Astrocyte of the spinal cord (primary cell): Measurements from ENCODE around the gene BOD1.

Experiments used
- DNase-seq: peaks from one replicate; pipeline ENCODE4 v3.0.0; 2011; ENCODE audit warnings: low read depth, low spot score
- H3K4me3 ChIP-seq: 2 replicates; pipeline ENCODE4 v1.5.1; 2011; ENCODE audit warnings: low read depth, mild to moderate bottlenecking, low read length, moderate library complexity
- in situ Hi-C: cut with HindIII; loops from 2 replicates; pipeline ENCODE4 v1.10.0; 2017; ENCODE audit warnings: low sequenced_read_pairs
- TF ChIP-seq, protein P1 (sequence below): IDR thresholded peaks from 2 replicates; pipeline ENCODE4 v1.5.1; 2012; ENCODE audit warnings: low read depth, mild to moderate bottlenecking, low read length, inconsistent platforms

BOD1 gene

DNA sequence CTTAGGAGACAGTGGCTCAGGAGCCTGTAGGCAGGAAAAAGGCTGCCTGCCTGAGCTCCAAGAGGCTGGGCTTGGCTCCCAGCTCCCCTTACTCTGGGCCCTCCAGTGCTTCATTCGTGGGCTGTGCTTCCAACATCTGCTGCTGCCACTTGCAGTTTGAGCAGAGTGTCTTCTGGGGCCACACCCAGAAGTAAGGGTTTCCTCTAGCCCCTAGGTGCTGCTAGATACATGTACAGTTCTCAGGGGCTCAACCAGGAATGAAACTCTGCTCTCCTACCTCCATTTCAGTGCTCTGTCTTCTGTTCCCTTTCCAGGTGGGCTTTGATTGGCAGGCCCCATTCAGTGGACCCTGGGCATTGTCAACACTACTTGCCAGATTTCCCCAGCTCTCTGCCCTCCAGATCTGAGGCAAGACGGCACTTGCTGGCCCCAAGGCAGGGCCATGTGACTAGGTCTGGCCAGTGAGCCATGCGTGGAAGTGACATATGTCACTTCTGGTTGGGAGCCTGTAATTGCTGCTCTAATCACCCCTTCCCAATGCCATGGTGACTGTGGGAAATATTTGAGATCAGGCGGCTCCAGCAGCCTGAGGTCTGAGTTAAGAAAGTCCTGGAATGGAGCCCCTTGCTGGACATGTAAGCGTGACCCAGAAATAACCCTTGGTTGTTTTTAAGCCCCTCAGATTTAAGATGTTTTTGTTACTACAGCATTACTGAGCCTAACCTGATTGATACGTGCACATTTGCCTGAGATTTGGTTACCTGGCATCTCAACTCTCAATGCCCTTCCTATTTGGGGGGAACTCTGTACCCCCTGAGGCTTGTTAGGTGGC lies 9.4 kb upstream of the BOD1 start:
- DNase-seq, result no peak
- TF ChIP-seq, protein P1, sequence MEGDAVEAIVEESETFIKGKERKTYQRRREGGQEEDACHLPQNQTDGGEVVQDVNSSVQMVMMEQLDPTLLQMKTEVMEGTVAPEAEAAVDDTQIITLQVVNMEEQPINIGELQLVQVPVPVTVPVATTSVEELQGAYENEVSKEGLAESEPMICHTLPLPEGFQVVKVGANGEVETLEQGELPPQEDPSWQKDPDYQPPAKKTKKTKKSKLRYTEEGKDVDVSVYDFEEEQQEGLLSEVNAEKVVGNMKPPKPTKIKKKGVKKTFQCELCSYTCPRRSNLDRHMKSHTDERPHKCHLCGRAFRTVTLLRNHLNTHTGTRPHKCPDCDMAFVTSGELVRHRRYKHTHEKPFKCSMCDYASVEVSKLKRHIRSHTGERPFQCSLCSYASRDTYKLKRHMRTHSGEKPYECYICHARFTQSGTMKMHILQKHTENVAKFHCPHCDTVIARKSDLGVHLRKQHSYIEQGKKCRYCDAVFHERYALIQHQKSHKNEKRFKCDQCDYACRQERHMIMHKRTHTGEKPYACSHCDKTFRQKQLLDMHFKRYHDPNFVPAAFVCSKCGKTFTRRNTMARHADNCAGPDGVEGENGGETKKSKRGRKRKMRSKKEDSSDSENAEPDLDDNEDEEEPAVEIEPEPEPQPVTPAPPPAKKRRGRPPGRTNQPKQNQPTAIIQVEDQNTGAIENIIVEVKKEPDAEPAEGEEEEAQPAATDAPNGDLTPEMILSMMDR, result peak; percentile 11
- no peak overlapping the region for H3K4me3 ChIP-seq
- in situ Hi-C loops, result no loop called here

DNA sequence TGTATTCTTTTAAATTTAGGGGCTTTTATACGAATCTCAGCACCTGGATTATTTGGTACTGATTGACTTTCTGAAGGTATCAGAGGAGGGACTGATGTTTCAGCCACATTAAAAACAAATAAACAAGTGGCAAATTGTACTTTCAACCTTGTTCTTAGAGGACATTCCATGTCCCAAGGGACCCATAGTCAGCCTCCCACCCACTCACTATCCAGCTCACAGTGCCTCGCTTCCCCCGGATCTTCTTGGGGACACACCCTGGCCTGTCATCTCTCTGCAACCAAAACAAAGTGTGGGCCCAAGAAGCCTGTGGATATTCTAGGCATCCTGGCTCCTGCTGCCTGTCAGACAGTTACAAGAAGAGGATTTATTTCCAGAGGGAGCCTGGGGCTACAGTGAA lies 8.8 kb upstream of the BOD1 start:
- in situ Hi-C loops, result no loop called here
- no peak for DNase-seq
- no peak overlapping the region for H3K4me3 ChIP-seq
- TF ChIP-seq, protein P1, result no peak

DNA sequence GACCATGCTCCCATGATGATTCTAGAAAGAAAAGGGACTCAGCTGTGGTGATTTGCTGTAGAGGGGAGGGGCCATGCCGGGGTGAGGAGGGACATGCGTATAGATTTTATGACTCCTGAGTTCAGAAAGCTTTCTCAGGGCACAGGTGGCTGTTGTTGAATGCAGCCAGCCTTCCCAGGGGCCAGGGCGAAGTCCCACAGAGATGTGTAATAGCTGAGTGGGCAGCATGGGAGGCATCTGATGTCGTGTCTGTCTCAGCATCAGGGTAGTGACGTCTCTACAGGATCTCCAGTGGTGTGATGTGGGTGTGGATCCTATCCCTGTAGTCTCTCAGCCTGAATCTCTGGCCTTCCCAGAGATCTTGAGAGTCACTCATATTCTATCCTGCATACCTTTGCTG lies 7.8 kb upstream of the BOD1 start:
- DNase-seq, result no peak
- TF ChIP-seq, protein P1, result no peak
- in situ Hi-C loops, result no loop called here
- no peak overlapping the region for H3K4me3 ChIP-seq

DNA sequence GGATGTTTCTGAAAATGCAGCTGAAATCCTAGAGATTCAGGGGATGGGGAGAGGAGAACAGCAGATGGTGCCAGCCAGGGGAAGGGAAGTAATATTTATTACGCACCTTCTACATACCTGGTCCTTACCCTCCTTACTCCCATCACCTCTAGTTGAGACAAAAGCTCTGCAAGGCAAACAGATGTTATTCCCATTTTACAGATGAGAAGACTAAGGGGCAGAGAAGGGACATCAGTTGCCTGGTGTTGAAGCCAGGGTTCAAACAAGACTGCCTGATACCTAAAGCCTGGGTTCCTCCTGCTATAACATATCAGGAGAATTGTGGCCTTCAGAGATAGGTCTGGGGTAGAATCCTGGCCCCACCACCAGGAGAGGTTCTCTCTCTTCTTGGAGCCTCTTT lies 7.3 kb upstream of the BOD1 start:
- no peak overlapping the region for H3K4me3 ChIP-seq
- DNase-seq, result no peak
- TF ChIP-seq, protein P1, result no peak
- in situ Hi-C loops, result no loop called here

DNA sequence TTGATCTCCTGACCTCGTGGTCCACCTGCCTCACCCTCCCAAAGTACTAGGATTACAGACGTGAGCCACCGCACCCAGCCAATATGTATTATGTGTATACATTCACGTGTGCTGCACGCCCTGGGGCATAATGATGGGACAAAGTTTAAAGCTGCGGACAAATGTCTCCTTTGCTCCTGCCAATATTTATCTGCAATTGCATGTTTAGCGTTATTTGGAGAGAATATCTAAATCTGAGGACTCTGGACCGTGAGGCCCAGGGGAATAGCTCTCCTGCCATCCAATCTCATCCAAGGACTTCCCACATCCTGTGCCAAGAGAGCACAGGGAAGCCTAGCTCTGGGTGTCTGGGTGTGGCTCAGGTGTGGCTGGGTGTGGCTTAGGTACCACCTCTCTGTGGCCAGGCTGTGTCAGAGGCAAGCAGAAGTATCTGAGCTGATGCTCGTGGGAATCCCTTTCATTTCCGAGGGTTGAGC lies 6.9 kb upstream of the BOD1 start:
- DNase-seq, result no peak
- TF ChIP-seq, protein P1, result no peak
- in situ Hi-C loops, result no loop called here
- H3K4me3 ChIP-seq, result no peak overlapping the region

DNA sequence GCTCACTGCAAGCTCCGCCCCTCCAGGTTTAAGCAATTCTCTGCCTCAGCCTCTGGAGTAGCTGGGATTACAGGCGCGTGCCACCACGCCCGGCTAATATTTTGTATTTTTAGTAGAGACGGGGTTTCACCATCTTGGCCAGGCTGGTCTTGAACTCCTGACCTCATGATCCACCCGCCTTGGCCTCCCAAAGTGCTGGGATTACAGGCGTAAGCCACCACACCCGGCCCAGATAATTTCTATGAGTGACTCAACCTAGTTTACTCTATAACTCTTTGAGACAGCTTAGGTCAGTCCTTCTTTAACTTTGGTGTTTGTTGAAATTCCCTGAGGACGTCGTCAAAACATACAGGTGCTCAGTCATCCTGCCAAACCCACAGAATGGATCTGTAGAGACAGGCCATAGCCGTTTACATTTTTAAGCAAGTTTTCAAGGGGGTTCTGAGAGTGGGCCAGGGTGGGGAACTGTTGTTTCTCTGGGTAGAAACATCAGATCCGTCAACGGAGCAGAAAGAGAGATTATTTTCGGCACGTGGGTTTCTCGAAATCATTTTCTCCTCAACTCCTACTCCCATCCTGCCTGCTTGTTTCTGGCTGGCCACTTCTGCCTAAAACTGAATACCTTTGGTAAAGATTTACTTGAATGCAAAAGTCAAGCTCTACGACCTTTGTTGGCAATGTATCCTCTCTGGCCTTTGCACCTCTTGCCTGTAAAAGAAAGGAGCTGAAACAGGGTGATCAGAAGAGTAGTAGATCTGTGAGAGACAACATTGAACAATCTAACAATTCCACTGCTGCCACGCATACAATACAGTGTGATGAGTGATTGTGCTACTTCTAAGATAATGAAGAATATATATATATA lies 6.0 kb upstream of the BOD1 start:
- DNase-seq, result no peak
- TF ChIP-seq, protein P1, result no peak
- in situ Hi-C loops, result no loop called here
- no peak overlapping the region for H3K4me3 ChIP-seq
